Heart left ventricle (tissue), 13 donors: ENCODE results near the gene AMACR.

Source experiments
- POLR2A ChIP-seq, 2 donors: fragments of 450-650 bp; IDR thresholded peaks; one replicate each; pipeline ENCODE4 v1.6.1; 2017; ENCODE audit warnings: antibody characterized with exemption in 2 of 2, mild to moderate bottlenecking in 2 of 2, moderate library complexity in 2 of 2
- TF ChIP-seq, protein P1 (sequence below), 12 donors: fragments of 200-600 bp; sonication (generic) in 4 of 12; IDR thresholded peaks; one replicate each; pipeline versions ENCODE4 v1.5.0 to v1.8.0; 2018 to 2022; ENCODE audit warnings: antibody characterized with exemption in 12 of 12, mild to moderate bottlenecking in 5 of 12
- donor health status: ischemic (EF 13 %, LVEDD 7.1; RV severe dilation, severe dysfunction).
- donor health status: DM: no; HTN: yes; CAD: no.
- donor health status: DM: no; HTN: no; CAD: no.
- donor health status: ischemic (EF 25% LVEDD 6.9; RV normal size, moderate dysfunction).
- donor health status: ischemic (EF 25% LVEDD 5.7; RV mildly dilated, moderate dysfunction).
- donor health status: ischemic (EF 35%, LVEDD 5.7; RV mildly dilated, moderate dysfunction).
- donor health status: nonischemic (EF 11% LVEDD 7.7; RV severe dilation, severe dysfunction).
- donor health status: DM: yes; HTN: yes; CAD: no.
- donor health status: PGD.
- donor health status: ischemic (EF 29% LVEDD 5.4; RV normal size, mild dysfunction).
- donor health status: nonischemic (EF 23%, LVEDD 6.1; RV moderate dilation, normal function).

DNA sequence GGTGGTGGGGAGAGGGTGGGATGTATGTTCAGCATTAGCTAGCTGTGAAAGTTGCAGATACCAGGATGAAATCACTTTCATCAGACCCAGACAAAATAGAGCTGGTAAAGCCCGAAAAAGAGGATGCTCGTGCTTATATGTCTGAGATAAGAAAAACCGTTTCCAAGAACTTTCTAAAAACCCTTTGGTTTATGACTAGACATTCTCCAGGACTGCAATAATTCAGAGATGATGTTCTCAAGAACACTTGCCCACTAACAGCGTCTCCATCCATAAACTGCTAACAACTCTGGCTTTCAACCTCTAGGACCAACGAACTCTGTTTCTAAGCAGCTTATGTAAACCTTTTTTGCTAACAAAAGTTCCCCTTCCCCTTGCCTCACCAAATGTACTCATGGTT is 8.4 kb upstream of the AMACR start:
- TF ChIP-seq, protein P1, sequence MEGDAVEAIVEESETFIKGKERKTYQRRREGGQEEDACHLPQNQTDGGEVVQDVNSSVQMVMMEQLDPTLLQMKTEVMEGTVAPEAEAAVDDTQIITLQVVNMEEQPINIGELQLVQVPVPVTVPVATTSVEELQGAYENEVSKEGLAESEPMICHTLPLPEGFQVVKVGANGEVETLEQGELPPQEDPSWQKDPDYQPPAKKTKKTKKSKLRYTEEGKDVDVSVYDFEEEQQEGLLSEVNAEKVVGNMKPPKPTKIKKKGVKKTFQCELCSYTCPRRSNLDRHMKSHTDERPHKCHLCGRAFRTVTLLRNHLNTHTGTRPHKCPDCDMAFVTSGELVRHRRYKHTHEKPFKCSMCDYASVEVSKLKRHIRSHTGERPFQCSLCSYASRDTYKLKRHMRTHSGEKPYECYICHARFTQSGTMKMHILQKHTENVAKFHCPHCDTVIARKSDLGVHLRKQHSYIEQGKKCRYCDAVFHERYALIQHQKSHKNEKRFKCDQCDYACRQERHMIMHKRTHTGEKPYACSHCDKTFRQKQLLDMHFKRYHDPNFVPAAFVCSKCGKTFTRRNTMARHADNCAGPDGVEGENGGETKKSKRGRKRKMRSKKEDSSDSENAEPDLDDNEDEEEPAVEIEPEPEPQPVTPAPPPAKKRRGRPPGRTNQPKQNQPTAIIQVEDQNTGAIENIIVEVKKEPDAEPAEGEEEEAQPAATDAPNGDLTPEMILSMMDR (IDR thresholded peaks at IDR 0.05), result no peak
- no peak for TF ChIP-seq POLR2A (IDR thresholded peaks at IDR 0.05)
